GM19395 (cell line): Measurements from ENCODE around the gene SERTAD4.
"Not testable (repeated sequence)": the region's sequence is repeated elsewhere in the genome, so short reads cannot be mapped to it uniquely, and the experiment has no call there.

Source experiments
- ATAC-seq: cut with Tn5 transposase; IDR thresholded peaks from one replicate; pipeline ENCODE4 v1.9.1; 2021; ENCODE audit warnings: mild to moderate bottlenecking, moderate library complexity; ENCODE audit not compliant: unreplicated experiment

The SERTAD4 gene

DNA sequence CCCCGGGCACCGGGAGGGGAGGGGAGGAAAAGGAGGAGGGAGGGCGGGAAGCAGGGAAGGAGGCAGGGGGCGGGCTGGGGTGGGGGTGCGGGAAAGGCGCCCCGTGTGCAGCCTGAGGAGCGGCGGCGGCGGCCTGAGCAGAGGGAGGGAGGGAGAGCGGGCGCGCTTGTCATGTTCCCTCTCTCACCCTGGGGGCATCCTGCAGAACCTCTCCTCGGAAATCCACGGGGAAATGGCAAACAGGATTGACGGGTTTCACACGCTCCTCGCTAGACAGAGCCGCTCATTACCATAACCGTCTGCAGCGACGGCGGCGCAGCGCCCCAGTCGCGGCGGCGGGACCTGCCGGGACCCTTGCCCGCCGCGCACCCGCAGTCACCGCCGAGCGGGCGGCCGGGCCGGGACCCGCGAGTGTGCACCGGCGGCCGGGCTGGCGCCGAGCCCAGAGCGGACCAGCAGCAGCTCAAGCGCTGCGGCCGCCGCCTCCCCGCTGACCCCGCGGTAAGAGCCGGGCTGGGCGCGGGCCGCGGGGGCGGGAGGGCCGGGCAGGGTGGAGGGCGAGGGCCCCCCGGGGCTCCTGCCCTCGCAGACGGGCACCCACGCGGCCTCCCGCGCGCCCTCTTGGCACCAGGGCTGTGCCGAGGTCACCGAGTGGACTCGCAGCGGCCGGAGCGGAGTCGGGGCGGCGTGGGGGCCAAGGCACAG, at the start of gene SERTAD4:
Gene SERTAD4, plus strand, starts transcription at position 286 of the 705 bp plus-strand sequence. CDS start 5,165 bp downstream, outside the sequence.
- ATAC-seq, result no peak

DNA sequence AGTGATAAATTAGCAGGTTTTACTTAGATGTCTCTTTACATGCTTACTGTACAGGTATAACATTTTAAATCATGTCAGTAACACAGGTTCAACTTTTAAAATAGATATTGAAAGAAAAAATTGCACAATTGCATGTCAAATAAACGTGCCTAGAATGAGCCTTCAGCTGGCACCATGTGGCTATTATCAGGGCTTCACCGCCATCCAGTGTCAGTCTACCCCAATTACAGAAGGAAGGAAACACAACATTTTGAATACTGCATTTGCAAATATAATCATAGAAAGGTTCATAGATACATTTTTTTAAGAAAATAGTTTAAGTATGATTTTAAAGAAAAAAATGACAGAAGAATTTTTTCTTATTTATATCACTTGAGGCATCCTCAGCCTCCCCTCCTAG, 47.5 kb upstream of the SERTAD4 start:
- ATAC-seq, result no peak

DNA sequence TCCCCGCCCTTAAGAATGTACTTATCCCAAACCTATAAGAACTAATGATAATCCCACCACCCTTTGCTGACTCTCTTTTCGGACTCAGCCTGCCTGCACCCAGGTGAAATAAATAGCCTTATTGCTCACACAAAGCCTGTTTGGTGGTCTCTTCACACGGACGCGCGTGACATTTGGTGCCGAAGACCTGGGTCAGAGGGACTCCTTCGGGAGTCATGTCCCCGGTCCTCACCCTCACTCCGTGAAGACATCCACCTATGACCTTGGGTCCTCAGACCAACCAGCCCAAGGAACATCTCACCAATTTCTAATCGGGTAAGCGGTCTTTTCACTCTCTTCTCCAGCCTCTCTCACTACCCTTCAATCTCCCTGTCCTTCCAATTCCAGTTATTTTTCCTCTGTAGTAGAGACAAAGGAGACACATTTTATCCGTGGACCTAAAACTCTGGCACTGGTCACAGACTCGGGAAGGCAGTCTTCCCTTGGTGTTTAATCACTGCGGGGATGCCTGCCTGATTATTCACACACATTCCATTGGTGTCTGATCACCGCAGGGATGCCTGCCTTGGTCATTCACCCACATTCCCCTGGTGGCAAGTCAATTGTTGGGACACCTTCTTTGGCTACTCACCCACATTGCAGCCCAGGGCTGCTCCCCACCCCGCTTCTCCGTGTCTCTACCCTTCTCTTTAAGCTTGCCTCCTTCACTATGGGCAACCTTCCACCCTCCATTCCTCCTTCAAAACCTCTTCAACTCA, 44.6 kb upstream of the SERTAD4 start:
- not testable (repeated sequence) for ATAC-seq

DNA sequence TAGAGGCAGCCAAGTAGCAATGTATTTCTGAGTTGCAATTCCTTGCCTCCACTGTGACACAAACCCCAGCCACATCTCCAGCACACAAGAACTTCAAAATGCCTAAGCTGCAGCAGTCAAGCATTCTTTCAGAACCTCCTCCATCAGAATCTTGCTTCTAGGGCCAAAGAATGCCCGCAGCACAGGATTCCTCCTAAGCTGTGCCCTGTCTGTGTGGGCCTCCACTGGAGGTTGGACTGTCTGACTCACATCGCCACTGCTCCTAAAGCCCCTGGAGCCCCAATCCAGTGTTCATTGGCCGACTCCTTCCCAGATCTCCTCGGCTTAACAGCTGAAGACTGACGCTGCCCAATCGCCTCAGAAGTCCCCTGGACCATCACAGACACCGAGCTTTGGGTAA, 43.2 kb upstream of the SERTAD4 start:
- ATAC-seq, result no peak

DNA sequence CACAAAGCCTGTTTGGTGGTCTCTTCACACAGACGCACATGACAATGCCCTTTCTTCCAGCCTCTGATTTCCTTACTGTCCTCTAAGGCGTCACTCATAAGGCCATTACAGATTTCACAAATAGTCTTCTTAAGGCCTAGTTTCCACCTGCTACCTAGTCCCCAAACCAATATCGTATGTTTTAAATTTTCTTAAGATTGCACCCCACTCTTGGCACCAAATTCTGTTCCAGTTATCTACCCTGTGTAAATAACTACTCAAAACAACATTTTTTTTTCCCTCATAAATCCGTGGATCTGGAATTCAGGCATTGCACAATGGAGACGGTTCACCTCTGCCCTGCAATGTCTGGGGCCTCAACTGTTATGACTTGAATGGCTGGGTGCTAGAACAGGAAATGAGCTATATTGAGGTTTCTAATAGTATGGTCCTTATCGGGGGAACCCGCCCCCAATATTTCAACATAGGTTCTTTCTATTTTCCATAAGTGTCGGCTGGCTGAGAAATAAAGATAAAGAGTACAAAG, 36.9 kb upstream of the SERTAD4 start:
- no peak for ATAC-seq

DNA sequence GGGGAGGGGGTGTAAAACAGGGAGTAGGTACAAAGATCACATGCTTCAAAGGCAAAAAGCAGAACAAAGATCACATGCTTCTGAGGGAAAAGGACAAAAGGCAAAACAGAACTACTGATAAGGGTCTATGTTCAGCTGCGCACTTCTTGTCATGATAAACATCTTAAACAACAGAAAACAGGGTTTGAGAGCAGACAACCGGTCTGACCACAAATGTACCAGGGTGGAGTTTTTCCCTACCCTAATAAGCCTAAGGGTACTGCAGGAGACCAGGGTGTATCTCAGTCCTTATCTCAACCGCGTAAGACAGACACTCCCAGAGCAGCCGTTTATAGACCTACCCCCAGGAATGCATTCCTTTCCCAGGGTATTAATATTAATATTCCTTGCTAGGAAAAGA, 36.3 kb upstream of the SERTAD4 start:
- ATAC-seq, result not testable (repeated sequence)

DNA sequence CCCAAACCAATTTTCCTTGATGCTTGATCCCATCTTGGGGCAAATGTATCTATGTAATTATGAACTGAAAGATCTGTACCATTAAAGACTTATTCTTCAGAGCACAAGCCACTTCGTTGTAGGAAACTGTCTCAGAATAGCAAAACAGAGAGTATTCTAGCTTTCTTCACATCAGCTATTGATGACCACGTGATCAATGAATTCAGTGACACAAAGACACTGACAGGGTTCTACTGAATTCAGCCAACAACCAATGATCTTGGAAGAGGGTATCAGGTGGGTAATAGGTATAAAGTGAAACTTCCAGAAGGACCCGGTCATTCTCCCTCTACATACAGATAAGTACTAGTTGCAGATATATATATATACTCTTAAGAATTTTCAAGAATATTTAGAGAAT, 33.8 kb upstream of the SERTAD4 start:
- ATAC-seq, result no peak

DNA sequence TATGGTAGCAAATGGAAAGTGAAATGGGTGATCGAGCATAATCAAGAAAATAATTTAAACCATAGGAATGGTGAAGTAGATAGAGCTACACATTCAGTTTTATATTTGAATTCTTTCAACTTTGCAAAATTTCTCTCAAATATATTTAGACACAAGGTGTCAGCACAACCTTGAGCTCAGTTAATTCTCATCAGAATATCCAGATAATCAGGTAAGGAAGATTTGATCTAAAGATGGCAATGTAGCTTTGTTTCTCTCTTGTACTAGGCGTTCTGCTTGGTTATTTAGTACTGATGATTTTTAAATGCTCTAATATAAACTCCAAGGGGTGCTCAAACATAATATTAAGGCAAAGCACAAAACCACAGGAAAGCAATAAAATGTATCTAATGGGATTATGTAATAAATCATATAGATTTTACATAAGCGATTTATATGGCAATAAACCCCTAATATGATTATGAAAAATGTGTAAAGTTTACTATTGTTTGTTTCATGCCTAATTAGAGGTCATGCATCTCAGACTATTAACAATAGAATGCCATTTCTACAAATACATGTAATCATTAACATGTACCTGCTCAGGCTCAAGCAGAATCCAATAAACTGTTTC, 32.4 kb upstream of the SERTAD4 start:
- no peak for ATAC-seq

DNA sequence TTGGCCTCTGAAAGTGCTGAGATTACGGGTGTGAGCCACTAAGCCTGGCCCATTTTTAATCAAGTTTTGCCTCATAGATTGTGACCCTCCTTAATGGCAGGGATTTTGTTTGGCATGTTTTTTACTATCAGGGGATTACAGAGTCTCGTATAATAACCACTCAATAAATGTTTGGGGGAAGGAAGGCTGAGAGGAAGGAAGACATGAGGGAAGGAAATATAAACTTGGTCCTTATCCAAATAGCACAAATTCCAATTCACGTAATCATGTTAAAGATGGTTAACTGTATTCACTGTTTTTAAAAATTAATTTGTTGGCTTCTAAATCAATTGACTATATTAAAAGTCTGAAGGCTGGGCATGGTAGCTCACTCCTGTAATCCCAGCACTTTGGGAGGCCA, 30.9 kb upstream of the SERTAD4 start:
- ATAC-seq, result no peak

DNA sequence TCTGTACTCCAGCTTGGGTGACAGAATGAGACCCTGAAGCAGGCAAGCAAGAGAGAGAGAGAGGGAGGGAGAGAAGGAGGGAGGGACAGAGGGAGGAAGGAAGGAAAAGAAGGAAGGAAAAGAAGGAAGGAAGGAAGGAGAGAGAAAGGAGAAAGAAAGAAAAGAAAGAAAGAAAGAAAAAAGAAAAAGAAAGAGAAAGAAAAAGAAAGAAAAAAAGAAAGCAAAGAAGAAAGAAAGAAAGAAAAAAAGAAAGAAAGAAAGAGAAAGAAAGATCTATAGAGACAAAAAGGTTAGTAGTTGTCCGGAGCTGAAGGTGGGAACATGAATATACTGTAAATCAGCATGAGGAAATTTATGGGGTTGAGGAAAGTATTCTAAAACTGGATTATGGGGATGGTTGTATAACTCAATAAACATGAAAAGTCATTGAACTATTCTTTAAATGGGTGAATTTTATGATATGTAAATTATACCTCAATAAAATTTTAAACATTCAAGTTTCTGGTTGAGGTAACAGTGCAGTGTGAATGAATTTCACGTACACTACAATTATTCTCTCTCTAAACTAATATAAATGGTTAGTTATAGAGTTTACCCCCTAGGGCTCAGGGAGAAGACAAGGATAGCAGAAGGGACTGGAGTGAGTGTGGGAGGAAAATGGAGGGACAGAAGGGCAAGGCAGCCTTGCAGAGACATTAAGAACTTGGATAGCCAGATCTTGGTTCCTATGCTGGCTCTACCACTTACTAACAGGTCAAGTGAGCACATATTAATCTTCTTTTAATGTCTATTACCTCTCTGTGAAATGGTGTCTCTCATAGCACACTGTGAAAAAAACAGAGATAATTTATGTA, 24.8 kb upstream of the SERTAD4 start:
- no peak for ATAC-seq

DNA sequence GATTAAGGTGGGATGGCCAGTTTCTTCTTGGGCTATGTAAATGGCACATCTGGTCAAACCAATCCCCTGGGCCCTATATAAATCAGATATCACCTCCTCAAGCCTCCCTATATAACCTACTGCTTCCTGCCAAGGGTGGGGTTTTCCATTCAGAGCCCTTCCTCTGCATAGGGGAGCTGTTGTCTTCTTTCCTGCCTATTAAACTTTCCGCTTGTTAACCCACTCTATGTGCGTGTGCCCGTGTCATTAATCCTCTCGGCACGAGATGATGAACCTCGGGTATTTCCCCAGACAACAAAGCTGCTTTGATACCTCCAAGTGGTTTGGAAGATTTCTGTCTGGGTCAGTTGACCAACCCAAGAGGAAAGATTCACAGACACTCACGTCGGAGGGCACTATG, 19.3 kb upstream of the SERTAD4 start:
- no peak for ATAC-seq

DNA sequence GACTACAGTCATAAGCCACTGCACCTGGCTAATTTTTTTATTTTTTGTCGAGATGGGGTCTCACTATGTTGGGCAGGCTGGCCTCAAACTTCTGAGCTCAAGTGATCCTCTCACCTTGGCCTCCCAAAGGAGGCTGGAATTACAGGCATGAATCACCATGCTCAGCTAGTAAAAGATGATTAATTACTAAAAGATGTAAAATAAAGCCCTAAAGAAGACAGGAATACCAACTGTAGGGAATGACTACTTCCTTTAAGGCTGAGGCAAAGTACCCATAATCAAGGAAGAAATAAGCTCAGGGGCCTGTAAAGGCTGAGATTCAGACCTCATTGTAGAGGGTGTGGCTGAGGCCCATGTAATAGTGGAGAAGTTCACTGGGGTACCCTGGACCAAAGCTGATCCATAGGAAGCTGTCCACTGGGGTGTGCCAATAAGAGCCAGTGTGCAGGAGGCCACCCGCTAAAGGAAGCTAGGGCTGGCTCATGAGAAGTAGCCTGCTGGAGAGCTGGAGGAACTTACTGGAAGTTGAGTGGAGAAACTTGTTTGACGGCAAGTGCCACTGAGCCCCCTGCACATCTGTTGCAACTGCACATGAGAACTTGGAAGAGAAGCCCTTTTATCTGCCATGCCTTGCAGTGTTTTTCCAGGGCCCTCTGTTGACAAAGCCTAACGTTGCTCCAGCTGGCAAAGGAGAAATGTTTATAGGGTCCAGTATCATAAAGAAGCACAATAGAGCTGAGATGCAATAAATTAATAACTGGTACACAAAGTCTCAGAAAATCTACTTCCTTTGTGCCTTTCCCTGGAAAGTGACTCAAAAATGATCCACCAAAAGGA, 17.8 kb upstream of the SERTAD4 start:
- no peak for ATAC-seq

DNA sequence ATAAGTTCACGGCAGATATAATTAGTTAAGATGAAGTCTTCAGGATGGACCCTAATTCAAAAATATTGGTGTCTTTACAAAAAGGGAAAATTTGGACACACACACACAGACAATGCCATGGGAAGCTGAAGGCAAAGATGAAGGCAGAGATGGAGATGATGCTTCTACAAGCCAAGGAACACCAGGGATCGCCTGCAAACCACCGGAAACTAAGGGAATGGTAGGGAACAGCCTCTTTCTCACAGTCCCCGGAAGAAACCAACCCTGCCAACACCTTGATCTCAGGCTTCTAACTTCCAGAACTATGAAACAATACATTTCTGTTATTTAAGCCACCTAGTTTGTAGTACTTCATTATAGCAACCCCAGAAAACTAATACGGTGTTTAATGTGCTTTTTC, 15.1 kb upstream of the SERTAD4 start:
- no peak for ATAC-seq

DNA sequence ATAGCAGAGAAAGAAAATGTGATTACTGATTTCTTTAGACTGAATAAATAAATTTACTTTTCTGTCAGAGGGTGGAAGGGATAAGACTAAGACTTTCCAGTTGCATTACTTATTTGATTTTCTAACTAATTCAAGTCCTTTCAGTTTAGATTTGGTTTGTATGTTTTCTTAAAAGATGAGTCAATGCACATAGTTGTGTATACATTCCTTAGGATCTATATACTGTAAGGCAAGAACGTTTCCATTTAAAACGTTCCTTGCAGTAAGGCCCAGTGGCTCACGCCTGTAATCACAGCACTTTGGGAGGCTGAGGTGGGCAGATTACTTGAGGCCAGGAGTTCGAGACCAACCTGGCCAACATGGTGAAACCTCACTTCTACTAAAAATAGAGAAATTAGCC, 14.5 kb upstream of the SERTAD4 start:
- no peak for ATAC-seq

DNA sequence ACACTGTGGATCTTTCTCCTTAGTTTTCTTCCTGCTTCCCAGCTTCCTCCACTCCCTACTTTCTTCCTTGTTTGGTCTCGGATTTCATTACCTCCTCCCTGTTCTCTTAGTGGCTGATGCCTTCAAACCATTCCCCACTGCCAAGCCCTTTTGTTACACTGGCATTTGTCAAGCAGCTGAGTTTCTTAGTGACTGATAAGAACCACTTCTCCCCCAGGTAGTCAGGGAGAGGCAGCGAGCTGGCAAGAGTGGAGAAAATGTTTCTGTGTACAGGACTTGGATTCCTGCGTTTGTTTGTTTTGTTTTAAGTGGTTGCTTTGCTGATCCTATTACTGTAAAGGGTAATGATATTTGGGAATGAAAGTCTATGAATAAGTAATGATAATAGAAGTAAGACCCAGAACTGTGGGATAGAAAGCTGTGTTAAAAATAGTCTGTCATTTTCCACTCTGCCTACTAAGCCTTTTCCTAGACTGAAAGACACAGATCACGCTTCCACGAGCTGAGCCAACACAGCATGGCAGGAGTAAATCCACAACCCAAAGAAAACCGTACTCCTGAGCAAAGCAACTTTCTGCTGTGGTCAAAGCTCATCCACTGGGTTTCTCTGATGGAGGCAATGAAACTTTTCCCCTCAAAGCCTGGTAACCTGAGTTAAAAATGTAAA, 10.1 kb upstream of the SERTAD4 start:
- no peak for ATAC-seq

DNA sequence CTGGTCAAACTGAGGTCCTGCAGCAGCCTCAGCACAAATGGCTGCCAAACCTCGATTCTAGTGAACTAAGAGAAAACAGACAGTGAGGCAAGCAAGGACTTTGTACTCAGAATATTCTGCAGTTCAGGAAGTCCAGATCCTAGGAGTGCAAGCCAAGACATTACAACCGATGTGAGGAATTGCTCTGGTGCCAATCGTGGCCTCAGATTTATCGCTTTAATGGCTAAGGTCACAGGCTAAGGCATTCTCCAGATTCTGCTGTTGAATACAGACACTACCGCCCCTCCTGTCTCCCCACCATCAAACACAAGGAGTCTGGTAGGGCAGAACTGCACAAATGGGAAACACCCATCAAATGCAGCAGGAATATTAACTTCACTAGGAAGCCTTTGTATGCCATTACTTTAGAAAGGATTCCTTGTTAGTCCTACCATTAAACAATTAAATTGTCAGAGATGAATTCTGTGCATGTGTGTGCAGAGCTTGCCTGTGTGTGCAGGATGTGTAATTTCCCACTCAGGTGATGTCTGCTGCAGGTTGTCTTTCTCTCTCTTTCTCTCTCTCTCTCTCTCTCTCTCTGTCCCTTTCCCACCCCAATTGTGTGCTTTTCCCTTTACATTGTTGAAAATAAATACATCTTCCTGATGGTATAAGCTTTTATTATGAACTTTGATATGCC, 9.2 kb upstream of the SERTAD4 start:
- no peak for ATAC-seq

DNA sequence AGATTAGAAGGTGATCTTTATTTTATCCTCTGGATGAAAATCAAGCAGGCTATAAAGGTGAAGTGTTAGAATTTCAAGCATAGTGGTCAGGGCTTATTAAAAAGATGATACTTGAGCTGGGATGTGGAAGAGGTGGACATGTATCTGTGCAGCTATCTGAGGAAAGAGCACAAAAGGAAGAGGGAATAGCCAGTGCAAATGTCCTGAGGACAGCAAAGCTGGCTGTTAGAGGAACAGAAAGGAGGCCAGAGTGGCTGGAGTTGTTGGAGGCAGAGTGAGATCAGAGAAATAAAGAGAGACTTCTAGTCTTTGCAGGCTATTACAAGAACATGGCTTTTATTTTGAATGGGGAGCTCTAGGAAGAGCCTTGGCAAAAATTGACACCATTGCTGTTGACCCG, 4.4 kb upstream of the SERTAD4 start:
- ATAC-seq, result no peak

DNA sequence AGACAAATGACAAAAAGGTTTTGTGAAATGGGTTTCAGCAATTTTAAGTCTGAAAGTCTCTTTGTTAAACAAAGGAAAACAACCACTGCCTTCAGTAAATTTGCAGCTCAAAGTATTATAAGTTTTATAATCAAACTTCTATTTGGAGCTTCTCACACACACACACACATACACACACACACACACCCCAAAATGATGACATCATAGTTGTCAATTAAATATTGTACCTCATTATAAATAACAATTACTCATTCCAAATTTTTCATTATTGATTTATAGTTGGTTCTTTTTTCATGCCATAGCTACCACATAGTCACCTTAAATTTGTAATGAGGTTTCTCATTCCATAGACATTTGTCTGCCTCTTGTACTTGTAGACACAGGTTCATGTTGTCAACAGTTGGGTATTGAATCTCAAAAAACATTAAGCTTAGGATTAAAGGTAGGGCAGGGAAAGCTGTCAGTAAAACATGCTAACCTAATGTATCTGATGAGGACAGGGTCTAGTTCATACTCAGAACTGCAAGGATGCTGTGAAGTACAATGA, 2.4 kb upstream of the SERTAD4 start:
- ATAC-seq, result no peak
